Peyer's patch (tissue), 4 donors: ENCODE results near the gene CCDC144A.
"Not testable (repeated sequence)": the region's sequence is repeated elsewhere in the genome, so short reads cannot be mapped to it uniquely, and the experiment has no call there.

Source experiments
- CTCF ChIP-seq, 6 experiments: fragments of 450-650 bp in 4 of 6; fragments of 200-600 bp in 2 of 6; sonication (generic) in 1 of 6; IDR thresholded peaks; one replicate each; pipeline ENCODE4 v1.5.1; 2017 to 2019; ENCODE audit warnings: antibody characterized with exemption in 6 of 6, mild to moderate bottlenecking in 3 of 6, moderate library complexity in 1 of 6
- POLR2A ChIP-seq, 2 donors: fragments of 450-650 bp; IDR thresholded peaks; one replicate each; pipeline ENCODE4 v1.5.1; 2017; ENCODE audit warnings: antibody characterized with exemption in 2 of 2, mild to moderate bottlenecking in 2 of 2, moderate library complexity in 2 of 2

- TF ChIP-seq CTCF, POLR2A (IDR thresholded peaks at IDR 0.05): not testable (repeated sequence)
These were observed 133.8 kb downstream of the CCDC144A start for GRCh38 chr17:16823768-16824406.
